Suppressor macrophage (primary cell): ENCODE measurements around the gene PRKAR2B.
"Not testable (repeated sequence)": the region's sequence is repeated elsewhere in the genome, so short reads cannot be mapped to it uniquely, and the experiment has no call there.

Source experiments
- DNase-seq, 4 experiments: peaks; one replicate each; pipeline ENCODE4 v3.0.0-alpha.2; 2020 to 2022

The PRKAR2B gene

DNA sequence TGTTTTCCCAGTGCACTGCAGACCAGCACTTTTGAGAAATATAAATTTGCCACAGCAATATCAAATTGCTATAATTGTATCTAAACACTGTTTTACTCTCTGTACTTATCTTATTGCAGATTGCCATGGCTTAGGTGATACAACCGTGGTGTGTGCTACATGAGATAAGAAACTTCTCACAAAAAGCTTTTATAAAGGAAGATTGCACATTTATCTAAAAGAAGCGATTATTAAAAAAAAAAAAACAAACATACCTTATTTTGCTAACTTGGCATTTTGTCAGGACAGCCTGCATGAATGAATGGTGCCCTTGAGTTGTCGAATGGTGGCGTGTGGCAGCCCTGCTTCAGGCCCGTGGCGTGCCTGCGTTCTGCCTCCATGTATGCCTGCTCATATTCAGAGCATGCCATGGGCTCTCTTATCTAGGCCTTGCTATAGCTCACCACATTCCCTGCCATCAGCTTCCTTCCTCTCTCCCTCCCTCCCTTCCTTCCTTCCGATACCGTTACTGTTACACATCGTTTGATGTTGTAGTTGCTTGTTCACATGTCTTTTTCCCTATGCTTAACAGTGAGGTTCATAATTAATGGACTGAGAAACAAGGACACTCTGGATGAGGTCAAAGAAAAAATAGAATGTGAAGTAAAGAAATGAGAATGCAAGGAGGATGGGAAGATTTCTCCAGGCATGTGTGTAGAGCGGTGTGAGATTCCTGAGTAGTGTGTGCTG, 34.9 kb downstream of the PRKAR2B start:
- DNase-seq: no peak

DNA sequence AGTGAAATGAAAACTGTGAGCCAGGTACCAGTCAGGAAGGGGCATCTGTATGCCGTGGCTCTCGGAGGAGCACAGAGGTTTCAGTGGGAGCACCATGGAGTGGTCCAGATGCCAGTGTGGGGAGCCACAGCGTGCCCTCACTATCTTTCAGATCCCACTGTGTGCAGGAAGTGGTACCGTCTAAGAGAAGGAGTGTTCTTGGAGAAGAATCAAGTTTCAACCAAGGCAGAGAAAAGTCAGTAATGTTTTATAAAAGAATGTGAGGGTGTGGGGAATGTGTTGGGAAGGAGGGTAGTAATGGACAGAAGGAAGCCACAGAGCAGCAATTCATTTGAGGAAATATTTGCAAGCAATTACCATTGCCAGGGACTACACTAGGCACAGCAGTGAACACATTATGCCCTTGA, 35.6 kb downstream of the PRKAR2B start:
- DNase-seq: no peak

DNA sequence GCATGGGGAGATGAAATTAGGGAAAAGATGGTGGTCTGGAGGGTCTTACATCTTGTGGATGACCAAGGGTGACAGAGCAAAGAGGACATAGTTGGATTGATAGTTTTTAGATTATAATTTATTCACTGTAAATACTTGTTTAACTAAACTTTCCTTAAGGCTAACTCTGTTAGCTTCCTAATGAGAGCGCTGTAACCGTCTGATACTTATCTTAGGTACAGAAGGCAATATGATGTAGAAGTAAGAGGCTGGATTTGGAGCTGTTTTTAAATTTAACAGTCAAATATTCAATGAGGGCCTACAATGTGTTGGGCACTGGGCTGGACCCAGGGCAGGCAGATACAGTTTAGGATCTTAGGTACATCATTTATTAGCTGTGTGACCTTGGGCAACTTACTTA, 36.0 kb downstream of the PRKAR2B start:
- DNase-seq: no peak

DNA sequence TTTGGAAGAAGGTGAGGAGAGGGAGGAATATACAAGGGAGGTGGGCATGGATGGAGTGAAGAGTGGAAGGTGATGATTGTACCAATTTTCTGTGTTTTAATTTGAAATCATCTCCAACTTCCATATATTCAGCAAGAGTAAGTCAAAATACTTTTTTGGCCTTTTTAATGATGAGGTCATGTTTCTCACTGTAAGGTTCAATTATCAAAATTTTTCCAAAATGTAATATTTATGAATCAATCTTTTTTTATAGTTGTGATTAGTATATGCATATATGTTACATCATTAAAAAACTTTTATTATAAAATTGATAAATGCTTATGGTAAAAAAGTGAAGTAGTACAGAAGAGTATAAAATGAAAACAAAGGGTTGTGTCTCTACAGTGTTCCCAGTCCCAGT, 40.7 kb downstream of the PRKAR2B start:
- no peak for DNase-seq

DNA sequence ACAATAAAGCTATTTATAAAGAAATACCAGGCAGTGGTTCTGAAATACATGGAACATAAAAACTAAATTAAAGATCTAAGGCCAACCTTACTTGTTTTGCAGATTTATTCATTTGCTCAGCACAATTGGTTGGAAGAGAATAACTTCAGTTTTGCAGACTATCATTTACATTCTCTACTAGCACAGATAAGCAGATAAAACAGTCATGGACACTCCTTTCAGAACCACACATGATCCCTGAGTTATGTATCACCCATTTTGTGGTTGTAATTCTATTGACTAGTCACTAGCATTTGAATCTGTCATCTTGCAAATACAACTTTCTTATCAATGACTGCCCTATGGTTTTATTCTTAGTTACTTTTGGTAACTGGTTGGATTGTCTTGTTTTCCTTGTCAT, 45.1 kb downstream of the PRKAR2B start:
- DNase-seq: no peak

DNA sequence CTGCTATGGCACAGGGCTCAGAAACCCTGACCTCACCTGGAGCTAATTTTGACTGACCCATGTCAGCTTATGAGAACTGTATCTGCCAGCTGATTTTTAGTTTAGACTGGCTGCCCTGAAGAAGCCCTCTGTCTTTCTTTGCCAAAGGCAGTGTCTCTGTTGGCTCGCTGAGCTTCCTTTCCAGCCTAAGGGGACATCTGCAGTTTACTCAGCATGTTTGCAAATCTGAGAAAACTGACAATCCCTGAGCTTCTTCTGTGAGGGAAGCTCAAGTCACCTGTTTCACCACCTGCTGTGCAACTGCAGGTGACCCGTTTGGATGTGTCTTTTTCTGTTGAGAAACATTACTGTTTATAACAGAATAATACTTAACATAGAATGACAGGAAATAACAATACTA, 46.0 kb downstream of the PRKAR2B start:
- DNase-seq: no peak

DNA sequence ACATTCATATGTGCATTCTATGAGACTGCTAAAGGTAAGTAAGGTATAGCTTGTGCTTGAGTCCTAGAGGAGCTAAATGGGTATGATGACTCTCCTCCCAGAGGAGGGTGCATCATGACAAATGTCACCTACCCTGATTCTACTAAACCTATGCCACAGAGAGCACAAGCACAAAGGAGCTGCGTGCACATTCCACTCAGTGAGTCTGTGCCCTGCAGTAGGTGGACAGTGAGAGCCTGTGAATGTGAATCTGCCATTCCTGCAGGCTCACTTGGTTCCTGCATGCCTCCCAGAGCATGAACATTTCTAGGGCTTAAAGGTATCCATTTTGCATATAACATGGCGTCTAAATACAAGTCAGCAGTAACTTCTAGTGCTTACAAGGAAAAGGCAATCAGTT, 46.8 kb downstream of the PRKAR2B start:
- DNase-seq: no peak

DNA sequence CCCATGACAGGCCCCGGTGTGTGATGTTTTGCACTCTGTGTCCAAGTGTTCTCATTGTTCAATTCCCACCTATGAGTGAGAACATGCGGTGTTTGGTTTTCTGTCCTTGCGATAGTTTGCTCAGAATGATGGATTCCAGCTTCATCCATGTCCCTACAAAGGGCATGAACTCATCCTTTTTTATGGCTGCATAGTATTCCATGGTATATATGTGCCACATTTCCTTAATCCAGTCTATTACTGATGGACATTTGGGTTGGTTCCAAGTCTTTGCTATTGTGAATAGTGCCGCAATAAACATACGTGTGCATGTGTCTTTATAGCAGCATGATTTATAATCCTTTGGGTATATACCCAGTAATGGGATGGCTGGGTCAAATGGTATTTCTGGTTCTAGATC, 49.2 kb downstream of the PRKAR2B start:
- not testable (repeated sequence) for DNase-seq

DNA sequence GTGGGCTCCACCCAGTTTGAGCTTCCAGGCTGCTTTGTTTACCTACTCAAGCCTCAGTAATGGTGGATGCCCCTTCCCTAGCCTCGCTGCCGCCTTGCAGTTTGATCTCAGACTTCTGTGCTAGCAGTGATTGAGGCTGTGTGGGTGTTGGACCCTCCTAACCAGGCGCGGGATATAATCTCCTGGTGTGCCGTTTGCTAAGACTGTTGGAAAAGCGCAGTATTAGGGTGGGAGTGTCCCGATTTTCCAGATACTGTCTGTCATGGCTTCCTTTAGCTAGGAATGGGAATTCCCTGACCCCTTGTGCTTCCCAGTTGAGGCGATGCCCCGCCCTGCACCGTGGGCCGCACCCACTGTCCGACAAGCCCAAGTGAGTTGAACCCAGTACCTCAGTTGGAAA, 54.6 kb downstream of the PRKAR2B start:
- DNase-seq: not testable (repeated sequence)

DNA sequence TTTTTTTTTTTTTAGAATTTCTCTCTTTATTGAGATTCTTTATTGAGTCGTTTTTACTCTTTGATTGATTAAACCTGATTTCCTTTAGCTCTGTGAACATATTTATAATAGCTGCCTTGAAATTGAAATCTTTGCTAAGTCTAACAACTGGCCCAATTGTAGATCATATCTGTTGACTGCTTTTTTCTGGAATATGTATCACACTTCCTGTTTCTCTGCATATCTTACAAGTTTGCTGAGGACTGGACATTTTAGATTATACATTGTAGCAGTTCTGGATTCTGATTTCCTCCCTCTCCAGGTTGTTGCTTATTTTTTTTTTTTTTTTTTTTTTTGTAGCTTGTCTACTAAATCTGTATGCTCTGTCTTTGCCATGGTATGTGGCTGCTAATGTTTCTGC, 56.3 kb downstream of the PRKAR2B start:
- DNase-seq: peak in 2 of 4 experiments; percentile 28 to 32

DNA sequence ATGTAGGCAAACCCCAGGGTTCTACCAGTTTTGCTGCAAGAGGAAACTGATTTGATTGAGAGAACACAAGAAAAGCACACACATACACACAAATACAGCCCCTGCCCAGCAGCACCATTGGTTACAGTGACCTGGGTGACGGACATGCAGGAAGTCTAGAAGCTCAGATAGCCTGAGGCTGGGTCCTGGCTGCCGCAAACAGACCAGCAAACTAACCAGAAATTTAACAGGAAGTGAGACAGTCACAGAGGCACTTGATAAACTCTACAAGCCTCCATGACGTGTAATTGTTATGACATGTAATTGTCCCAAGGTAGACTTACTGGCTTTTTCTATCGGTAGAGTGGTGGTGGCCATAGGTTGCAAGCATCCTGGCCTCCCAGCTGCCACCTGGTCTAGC, 58.9 kb downstream of the PRKAR2B start:
- peak; percentile 49 to 69 (median 59) for DNase-seq

DNA sequence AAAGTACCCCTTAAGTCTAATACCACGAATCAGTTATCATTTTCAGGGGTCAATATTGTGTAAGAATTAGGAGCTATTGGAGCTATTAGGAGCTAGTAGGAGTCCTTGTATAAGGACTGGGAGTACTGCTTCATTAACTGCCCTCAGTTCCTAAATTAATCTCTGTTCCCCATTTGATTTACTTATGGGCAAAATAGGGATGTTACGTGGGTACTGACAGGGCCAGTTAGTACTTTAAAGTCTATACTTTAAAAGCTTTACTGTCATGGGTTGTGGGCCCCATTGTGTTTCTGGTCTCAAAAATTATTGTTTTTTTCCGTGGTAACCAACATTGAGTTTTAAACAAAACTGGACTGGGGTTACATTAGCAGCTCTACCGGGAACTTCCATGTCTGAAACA, 60.3 kb downstream of the PRKAR2B start:
- peak; percentile 11 to 60 (median 36) for DNase-seq

DNA sequence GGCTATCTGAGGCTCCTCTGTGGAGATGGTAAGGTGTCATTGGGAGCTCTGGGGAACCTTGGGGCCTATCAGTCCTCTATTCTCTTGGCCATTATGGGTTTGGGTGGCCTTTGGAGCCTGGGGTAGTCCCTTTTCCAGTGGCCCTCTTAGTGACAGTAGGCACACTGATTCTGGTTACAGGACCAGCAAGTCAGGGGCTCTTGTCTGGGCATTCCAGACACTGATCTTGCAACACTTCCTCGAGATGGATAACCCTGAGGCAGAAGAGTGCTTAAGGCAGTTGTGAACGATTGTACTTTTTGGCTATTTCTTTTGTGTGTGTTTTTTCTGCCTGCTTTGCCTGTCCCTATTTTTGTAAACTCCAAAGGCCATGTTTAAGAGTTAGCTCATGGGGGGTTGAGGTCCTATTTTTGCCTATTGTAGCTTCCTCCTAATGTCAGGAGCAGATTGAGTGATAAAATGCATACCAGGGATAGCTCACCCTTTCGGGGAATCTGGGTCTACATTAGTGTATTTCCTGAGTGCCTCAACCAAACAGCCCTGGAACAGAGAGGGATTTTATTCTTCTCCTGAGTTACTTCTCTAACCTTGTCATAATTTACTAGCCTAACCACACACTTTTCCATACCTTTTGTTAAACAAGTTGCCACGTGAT, 61.2 kb downstream of the PRKAR2B start:
- no peak for DNase-seq

DNA sequence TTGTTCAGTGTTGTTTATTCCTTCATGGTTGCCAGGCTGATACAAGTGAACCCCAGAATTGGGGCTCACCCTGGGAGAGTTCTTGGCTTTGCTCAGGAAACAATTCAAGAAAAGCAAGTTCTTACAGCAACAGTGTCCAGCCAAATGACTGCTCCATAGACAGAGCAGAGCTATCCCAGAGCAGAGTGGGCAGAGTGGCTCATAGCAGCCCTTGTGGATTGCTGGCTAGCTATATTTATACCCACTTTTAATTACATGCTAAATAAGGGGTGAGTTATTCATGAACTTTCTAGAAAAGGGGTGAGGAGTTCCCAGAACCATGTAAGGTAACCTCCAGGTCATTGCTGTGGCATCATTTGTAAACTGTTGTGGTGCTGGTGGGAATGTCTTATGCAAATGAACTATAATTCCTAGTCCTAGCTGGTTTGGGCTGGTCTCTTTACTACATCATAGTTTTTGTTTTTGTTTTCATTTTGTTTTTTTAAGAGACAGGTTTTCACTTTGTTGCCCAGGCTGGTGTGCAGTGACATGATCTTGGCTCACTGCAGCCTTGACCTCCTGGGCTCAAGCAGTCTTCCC, 64.4 kb downstream of the PRKAR2B start:
- DNase-seq: no peak

DNA sequence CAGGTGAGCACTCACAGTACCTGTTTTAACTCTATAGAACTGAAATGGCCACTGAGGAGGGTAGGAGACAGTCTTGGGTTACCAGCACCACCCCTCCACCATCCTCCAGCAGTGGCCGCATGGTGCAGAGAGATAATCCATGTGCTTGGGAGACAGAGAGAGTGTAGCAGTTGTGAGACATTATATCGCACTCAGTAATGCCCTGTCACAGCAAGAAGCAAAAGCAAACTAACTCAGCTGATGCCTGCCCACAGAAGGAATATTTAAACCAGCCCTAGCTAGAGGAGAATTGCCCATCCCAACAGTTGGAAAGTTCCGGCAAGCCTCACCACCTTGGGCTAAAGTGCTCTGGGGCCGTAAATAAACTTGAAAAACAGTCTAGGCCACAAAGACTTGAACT, 65.5 kb downstream of the PRKAR2B start:
- DNase-seq: no peak

DNA sequence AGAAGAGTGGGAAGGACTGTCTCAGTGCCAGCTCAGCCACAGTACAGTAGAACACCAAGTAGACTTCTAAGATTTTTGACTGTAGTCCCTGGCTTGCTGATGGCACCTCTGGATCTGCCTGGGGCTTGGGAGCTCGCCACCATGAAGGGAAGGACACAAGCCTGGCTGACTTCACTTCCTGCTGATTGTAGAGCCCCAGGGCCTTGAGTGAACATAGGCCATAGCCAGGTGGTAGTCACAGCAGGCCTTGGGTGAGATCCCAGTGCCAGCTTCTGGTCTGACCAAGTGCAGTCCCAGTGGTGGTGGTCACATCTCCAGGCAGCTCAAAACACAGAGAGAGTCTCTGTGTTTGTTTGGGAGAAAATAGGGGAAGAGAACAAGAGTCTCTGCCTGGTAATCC, 66.7 kb downstream of the PRKAR2B start:
- DNase-seq: no peak

DNA sequence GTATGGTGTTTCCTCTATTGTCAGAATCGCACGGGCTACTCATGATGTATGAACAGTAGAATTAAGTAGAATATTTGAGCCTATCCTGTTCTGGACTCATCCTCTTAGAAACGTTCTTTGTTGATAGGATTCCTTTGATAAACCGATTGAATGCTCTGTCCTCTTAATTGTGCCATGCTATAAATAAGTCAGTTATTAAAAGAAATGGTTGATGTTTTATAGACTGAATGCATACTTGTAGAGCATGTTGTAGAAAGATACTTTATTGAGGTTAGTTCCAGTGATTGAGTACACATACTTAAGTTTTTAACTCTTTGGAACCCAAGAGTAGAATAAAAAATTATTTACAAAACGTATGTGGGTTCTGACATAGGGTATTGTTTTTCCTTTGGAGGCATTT, 69.4 kb downstream of the PRKAR2B start:
- DNase-seq: no peak

DNA sequence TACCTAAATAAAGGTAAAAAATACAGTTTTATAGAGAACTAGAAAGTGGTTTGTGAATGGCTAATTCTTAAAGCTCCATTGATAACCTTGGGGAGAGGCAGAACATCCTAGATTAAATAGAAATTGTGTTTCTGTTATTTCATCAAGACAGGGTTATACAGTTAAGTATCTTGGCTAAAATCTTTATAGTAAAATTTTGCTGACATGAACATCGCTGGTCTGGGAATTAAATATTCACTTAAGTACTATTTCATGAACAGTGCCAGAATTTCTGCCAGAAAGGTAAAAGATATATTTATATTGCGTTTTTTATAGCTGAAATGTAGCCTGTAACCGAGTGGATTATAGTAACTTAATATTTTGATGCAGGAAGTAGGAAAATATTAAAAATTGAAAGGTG, 70.6 kb downstream of the PRKAR2B start:
- no peak for DNase-seq

DNA sequence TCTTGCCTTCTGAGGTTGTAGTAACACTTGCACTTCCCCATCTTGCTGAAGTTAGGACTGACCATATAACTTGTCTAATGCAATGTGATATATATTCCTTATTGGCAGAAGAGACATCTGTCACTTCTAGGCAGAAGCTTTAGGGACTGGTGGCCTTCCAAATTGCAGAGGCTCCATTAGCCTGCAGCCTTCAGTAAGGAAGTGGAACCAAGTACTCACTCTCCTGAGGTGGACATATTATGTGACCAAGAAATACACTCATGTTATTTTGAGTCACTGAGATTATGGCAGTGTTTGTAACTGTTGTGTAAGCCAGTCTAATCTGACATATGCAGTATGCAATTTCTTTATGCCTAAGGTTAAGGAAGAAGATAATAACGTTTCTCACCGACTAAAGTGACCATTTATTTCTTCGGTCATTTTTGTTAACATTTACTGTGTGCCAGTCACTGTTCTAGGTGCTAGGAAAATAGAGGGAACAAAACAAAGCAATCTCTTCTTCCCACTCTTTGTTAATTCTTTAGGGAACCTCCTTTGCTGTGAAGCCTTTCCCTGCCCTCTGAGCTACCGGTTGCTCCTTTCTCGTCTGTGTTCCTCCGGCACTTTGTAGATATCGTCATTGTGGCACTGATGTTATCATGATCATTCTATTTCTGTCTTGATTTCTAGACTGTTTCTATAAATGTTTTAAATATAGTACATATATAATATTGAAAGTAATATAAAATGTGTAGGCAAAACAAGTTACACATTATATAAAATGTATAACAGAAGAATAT, 71.4 kb downstream of the PRKAR2B start:
- peak; percentile 42 to 81 (median 56) for DNase-seq

DNA sequence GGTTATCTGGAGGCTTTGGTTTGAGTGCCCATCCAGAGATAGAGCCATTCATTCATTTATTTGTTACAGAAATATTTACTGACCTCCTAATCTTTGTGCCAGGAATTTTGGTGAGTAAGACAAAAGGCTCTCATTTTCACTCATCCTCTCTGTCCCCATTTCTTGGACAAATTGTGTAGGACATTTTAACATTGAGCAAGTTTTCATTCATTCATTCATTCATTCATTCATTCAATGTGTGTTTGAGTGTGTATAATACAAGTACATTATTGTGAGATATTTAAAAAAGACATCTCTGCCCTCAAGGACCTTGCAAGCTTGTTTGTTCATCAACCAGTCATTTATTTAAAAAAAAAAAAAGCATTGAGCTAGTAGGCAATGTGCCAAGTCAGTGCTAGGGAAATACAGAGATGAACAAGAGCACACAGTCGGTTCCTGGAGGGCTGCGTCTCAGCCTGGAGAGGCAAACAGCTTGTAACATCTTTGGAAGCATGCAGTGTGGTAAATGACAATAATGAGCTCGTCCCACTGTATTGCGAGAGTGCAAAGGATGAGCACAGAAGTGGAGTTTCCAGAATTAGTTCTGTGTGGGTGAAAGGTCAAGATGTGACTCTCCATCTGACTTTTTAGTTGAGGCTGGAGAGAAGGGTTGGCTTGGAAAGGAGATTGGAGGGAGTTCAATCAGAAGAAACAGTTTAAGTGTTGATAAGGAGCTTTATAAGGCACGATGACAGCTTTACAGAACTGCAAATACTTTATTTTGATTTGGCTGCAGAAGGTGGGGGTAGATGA, 73.8 kb downstream of the PRKAR2B start:
- DNase-seq: peak; percentile 49 to 76 (median 63)

DNA sequence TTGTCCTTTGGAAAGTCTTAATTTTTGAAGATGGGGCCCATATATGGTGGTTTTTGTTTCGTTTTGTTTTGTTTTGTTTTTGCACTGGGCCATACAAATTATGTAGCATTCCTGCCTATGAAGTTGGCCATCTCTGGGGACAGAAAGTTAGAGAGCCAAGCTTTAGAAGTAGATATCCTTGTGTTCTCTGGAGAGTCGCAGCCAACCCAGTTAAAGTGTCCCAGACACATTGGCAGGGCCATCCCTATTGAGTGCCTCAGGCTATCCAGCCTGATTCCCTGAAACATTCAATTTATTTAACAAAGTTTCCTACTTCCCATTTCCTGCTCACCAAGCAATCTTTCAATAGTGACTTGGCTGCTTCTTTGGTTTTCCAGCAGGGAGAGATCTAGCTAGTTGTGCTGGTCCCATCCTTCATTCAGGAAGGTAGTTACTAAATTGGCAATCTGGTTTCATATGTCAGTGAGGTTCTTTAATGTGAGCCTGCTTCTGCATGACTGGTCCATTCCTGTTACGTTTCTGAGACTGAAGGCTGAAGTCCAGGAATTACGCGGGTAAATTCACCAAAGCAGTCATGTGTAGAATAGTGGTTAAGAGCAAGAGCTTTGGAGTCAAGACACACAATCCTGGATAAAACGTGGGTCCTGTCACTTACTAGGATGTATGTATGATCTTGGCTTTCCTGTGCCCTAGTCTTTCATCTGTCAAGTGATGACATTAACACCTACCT, 75.0 kb downstream of the PRKAR2B start:
- no peak for DNase-seq

DNA sequence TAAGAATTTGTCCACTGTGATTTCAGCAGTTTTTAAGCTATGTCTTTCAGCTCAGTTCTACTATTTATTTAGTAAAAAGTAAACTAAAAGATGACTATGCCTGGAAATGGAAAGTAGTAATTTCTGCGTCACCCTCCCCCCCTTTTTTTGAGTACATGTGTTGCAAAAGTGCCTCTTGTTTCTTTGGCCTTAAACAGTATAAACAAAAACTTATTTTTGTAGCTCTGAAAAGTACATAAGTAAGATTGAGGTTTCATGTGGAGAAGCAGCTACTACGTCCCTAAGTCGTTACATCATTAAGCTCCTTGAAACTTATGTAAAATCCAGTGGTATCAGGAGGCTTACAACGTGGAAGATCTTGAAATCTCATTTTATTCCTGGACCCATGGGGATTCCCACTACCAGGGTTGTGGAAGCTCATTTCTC, 78.0 kb downstream of the PRKAR2B start:
- no peak for DNase-seq
